CD4-positive, alpha-beta T cell (primary cell): ENCODE data around the gene ALDOC. TPM values are rescaled to one million over a fixed set of nuclear protein-coding genes. Genes with fewer than 3 reads are reported as not detected.

Experiments
- ATAC-seq: fragments of 200-7000 bp; cut with Tn5 transposase; one replicate; pipeline ENCODE4 v1.10.0; 2022; ENCODE audit warnings: mild to moderate bottlenecking; ENCODE audit not compliant: poor library complexity
- CTCF ChIA-PET: fragments of 350-600 bp; sonication (Branson Sonifier 250); formaldehyde crosslinking; loops from one replicate; lab custom pipeline; 2021; ENCODE audit warnings: antibody characterized with exemption, inconsistent platforms; lab: Charles Lee
- POLR2A ChIA-PET: fragments of 350-600 bp; sonication (Branson Sonifier 250); formaldehyde crosslinking; loops from one replicate; lab custom pipeline; 2021; ENCODE audit warnings: antibody characterized with exemption, inconsistent platforms; lab: Charles Lee
- DNase-seq, 14 experiments: peaks; one replicate each; pipeline ENCODE4 v3.0.0-alpha.2; 2013 to 2020; ENCODE audit warnings: mixed read lengths in 2 of 14
- H3K27ac ChIP-seq, 2 donors: one replicate each; pipeline versions ENCODE4 v1.5.1 to v1.7.0; 2013; ENCODE audit warnings: low read length in 2 of 2, low read depth in 1 of 2, mild to moderate bottlenecking in 1 of 2
- H3K27me3 ChIP-seq, 2 experiments: 1 replicate in 1 of 2; 2 replicates in 1 of 2; pipeline versions ENCODE4 v1.6.1 to v1.7.0; 2013; ENCODE audit warnings: low read length in 2 of 2, control low read depth in 1 of 2, mild to moderate bottlenecking in 1 of 2, moderate library complexity in 1 of 2; ENCODE audit not compliant: insufficient read depth in 2 of 2, control insufficient read depth in 1 of 2
- H3K36me3 ChIP-seq: one replicate; pipeline ENCODE4 v1.6.1; 2013; ENCODE audit warnings: low read length, control low read depth; ENCODE audit not compliant: insufficient read depth
- H3K4me1 ChIP-seq: one replicate; pipeline ENCODE4 v1.6.1; 2013; ENCODE audit warnings: low read length, control low read depth; ENCODE audit not compliant: insufficient read depth
- H3K4me3 ChIP-seq: one replicate; pipeline ENCODE4 v1.5.1; 2013; ENCODE audit warnings: mild to moderate bottlenecking, low read length, moderate library complexity
- H3K9me3 ChIP-seq, 2 experiments: 1 replicate in 1 of 2; 2 replicates in 1 of 2; pipeline versions ENCODE4 v1.6.1 to v1.7.0; 2013; ENCODE audit warnings: low read length in 2 of 2, mild to moderate bottlenecking in 2 of 2, control low read depth in 1 of 2, moderate library complexity in 1 of 2; ENCODE audit not compliant: control insufficient read depth in 1 of 2, insufficient read depth in 1 of 2
- H3K27ac Mint-ChIP-seq: one replicate; pipeline ENCODE4 v1.8.0; 2020; ENCODE audit warnings: mixed read lengths
- H3K27me3 Mint-ChIP-seq: one replicate; pipeline ENCODE4 v1.8.0; 2021; ENCODE audit warnings: mixed read lengths
- H3K36me3 Mint-ChIP-seq: one replicate; pipeline ENCODE4 v1.8.0; 2021; ENCODE audit warnings: low read depth, mixed read lengths
- H3K4me1 Mint-ChIP-seq: one replicate; pipeline ENCODE4 v1.8.0; 2021; ENCODE audit warnings: low read depth, mixed read lengths
- H3K4me3 Mint-ChIP-seq: one replicate; pipeline ENCODE4 v1.8.0; 2020; ENCODE audit warnings: mild to moderate bottlenecking, mixed read lengths
- H3K9me3 Mint-ChIP-seq: one replicate; pipeline ENCODE4 v1.8.0; 2020; ENCODE audit warnings: mixed read lengths
- intact Hi-C, 2 experiments: fragments of 100-400 bp; cut with DNase I in 1 of 2; cut with micrococcal nuclease in 1 of 2; formaldehyde crosslinking; loops; one replicate each; pipeline versions ENCODE4 v1.15.1 to v1.9.0; 2023 to 2025; cut with DNase I, micrococcal nuclease
- total RNA-seq, 174 experiments: library from RNA in 2 of 174; stranded (reverse) in 2 of 174; gene quantifications; one replicate each; pipeline ENCODE4 v1.2.3 and lab custom pipeline; 2021 to 2026
- TF ChIP-seq, protein P1 (sequence below): fragments of 200-600 bp; IDR thresholded peaks from one replicate; pipeline ENCODE4 v1.8.0; 2022; ENCODE audit warnings: antibody characterized with exemption, mild to moderate bottlenecking

ALDOC gene
- total RNA-seq, 2 experiments from 2014 or later = 21.8 to 22.7 TPM

GRCh38 chr17:28622186-28622585, 45.5 kb upstream of the ALDOC start:
- Mint-ChIP-seq H3K36me3 (peaks cover 94% of the 10 kb centered on the region), H3K27ac (no peak overlapping the region), H3K4me1 (peaks cover 4% of the 10 kb centered on the region), H3K27me3 (no peaks in the 10 kb centered on the region), H3K9me3 (no peaks in the 10 kb centered on the region), H3K4me3 (no peak overlapping the region)
- H3K4me1 ChIP-seq = no peaks in the 10 kb centered on the region
- TF ChIP-seq, protein P1, sequence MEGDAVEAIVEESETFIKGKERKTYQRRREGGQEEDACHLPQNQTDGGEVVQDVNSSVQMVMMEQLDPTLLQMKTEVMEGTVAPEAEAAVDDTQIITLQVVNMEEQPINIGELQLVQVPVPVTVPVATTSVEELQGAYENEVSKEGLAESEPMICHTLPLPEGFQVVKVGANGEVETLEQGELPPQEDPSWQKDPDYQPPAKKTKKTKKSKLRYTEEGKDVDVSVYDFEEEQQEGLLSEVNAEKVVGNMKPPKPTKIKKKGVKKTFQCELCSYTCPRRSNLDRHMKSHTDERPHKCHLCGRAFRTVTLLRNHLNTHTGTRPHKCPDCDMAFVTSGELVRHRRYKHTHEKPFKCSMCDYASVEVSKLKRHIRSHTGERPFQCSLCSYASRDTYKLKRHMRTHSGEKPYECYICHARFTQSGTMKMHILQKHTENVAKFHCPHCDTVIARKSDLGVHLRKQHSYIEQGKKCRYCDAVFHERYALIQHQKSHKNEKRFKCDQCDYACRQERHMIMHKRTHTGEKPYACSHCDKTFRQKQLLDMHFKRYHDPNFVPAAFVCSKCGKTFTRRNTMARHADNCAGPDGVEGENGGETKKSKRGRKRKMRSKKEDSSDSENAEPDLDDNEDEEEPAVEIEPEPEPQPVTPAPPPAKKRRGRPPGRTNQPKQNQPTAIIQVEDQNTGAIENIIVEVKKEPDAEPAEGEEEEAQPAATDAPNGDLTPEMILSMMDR = no peak
- peaks cover 83% of the 10 kb centered on the region for H3K36me3 ChIP-seq
- no peak overlapping the region for H3K27ac ChIP-seq
- no peaks in the 10 kb centered on the region for H3K9me3 ChIP-seq
- ATAC-seq (no peak), DNase-seq (no peak)
- intact Hi-C loops = no loop called here
- H3K4me3 ChIP-seq = no peak overlapping the region
- POLR2A ChIA-PET = no interaction called here
- CTCF ChIA-PET = interaction anchor here (0.7 kb wide), 1 partner anchor 11 kb away, joined by 3 read pairs; no protein-coding TSS in a partner anchor
- H3K27me3 ChIP-seq = no peaks in the 10 kb centered on the region

DNA sequence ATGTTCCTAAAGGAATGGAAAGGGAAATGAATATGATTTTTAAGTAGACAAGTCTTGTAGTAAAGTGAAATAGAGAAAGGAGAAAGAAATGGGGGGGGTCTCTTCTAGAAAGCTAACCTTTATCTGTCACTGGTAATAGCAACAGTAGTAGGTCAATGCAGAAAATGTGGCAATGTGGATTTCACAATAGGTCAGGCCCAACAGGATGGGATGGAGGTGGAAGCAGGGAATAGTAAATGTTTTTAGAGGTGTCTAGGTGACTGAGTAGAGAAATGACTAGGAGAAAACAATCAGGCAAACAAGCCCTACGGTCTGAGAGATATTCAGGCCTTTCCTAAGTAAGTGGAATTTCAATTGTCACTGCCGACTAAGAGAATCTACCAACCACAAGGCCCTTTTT, 43.3 kb upstream of the ALDOC start:
- H3K9me3 ChIP-seq = no peaks in the 10 kb centered on the region
- H3K27ac Mint-ChIP-seq = no peak overlapping the region
- DNase-seq = no peak
- POLR2A ChIA-PET = no interaction called here
- H3K4me1 ChIP-seq = no peaks in the 10 kb centered on the region
- CTCF ChIA-PET = no interaction called here
- no peaks in the 10 kb centered on the region for H3K27me3 Mint-ChIP-seq
- H3K36me3 ChIP-seq = peaks cover 95% of the 10 kb centered on the region
- no peak for ATAC-seq
- peaks cover 96% of the 10 kb centered on the region for H3K36me3 Mint-ChIP-seq
- H3K4me3 ChIP-seq = no peak overlapping the region
- H3K4me3 Mint-ChIP-seq = no peak overlapping the region
- TF ChIP-seq, protein P1 = no peak
- H3K4me1 Mint-ChIP-seq = no peaks in the 10 kb centered on the region
- intact Hi-C loops = no loop called here
- H3K27ac ChIP-seq = no peak overlapping the region
- H3K27me3 ChIP-seq = no peaks in the 10 kb centered on the region
- no peaks in the 10 kb centered on the region for H3K9me3 Mint-ChIP-seq

GRCh38 chr17:28618464-28618863, 41.8 kb upstream of the ALDOC start:
- no peak overlapping the region for H3K27ac Mint-ChIP-seq
- POLR2A ChIA-PET = interaction anchor here (1.4 kb wide), 1 partner anchor 19 kb away, joined by 4 read pairs; no protein-coding TSS in a partner anchor
- no peaks in the 10 kb centered on the region for H3K9me3 Mint-ChIP-seq
- Histone ChIP-seq H3K27me3 (no peaks in the 10 kb centered on the region), H3K4me1 (no peaks in the 10 kb centered on the region), H3K27ac (no peak overlapping the region), H3K4me3 (no peak overlapping the region), H3K9me3 (no peaks in the 10 kb centered on the region), H3K36me3 (peaks cover 95% of the 10 kb centered on the region)
- H3K4me1 Mint-ChIP-seq = peaks cover 2% of the 10 kb centered on the region
- DNase-seq (no peak), ATAC-seq (no peak)
- H3K27me3 Mint-ChIP-seq = no peaks in the 10 kb centered on the region
- H3K4me3 Mint-ChIP-seq = no peak overlapping the region
- TF ChIP-seq, protein P1 = no peak
- H3K36me3 Mint-ChIP-seq = peaks cover 93% of the 10 kb centered on the region
- CTCF ChIA-PET = no interaction called here
- intact Hi-C loops = no loop called here
